SK-N-MC (cell line): ENCODE results near the gene PLEKHG1.

Experiments used
- EZH2 ChIP-seq: fragments of 200-600 bp; sonication (generic); IDR thresholded peaks from one replicate; pipeline ENCODE4 v1.6.1; 2017; ENCODE audit warnings: antibody characterized with exemption
- FOXP2 ChIP-seq: optimal IDR thresholded peaks from 2 replicates; pipeline ENCODE3; 2011; ENCODE audit warnings: mild to moderate bottlenecking, moderate library complexity; ENCODE audit not compliant: insufficient read depth; ENCODE audit errors: extremely low read length, control extremely low read depth
- POLR2AphosphoS5 ChIP-seq: IDR thresholded peaks from 2 replicates; pipeline ENCODE4 v1.6.1; 2012; ENCODE audit warnings: mild to moderate bottlenecking, low read depth, low read length, borderline replicate concordance

GRCh38 chr6:150598858-150599198 is 857 bp upstream of the PLEKHG1 start:
- no peak for TF ChIP-seq POLR2AphosphoS5
- TF ChIP-seq EZH2, result no peak
- TF ChIP-seq FOXP2, result no peak
